Testis (tissue), 2 donors: Measurements from ENCODE around the gene GGACT.

Experiments used
- POLR2A ChIP-seq: fragments of 450-650 bp; IDR thresholded peaks from one replicate; pipeline ENCODE4 v1.6.1; 2017; ENCODE audit warnings: antibody characterized with exemption, mild to moderate bottlenecking, moderate library complexity
- TF ChIP-seq, protein P1 (sequence below), 3 experiments: fragments of 450-650 bp in 2 of 3; fragments of 200-600 bp in 1 of 3; sonication (generic) in 1 of 3; IDR thresholded peaks; one replicate each; pipeline ENCODE4 v1.5.1; 2016 to 2019; ENCODE audit warnings: antibody characterized with exemption in 3 of 3, mild to moderate bottlenecking in 2 of 3, moderate library complexity in 1 of 3

DNA sequence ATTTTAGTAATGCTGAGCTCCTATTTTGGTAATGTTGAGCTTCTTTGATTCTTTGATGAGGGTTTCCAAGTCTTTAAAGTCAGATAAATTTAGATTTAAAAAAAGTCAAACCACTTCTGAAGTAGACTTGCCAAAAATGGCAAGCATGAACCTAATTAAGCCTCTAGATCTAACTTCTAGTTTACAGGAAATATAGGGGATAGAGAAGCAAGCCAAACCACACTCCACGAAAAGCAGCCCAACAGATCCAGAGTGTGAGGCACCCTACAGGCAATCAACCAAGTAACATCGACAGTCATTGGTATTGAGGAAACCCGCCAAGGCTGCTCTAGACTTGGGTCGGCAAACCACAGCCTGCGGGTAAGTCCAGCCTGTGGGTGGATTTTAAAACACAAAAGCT, 3.7 kb downstream of the GGACT start:
- no peak for TF ChIP-seq POLR2A
- TF ChIP-seq, protein P1, sequence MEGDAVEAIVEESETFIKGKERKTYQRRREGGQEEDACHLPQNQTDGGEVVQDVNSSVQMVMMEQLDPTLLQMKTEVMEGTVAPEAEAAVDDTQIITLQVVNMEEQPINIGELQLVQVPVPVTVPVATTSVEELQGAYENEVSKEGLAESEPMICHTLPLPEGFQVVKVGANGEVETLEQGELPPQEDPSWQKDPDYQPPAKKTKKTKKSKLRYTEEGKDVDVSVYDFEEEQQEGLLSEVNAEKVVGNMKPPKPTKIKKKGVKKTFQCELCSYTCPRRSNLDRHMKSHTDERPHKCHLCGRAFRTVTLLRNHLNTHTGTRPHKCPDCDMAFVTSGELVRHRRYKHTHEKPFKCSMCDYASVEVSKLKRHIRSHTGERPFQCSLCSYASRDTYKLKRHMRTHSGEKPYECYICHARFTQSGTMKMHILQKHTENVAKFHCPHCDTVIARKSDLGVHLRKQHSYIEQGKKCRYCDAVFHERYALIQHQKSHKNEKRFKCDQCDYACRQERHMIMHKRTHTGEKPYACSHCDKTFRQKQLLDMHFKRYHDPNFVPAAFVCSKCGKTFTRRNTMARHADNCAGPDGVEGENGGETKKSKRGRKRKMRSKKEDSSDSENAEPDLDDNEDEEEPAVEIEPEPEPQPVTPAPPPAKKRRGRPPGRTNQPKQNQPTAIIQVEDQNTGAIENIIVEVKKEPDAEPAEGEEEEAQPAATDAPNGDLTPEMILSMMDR (IDR thresholded peaks at IDR 0.05), result no peak
